HCT116 (cell line): ENCODE measurements around the gene VGLL2. TPM values are rescaled to one million over a fixed set of nuclear protein-coding genes. Genes with fewer than 3 reads are reported as not detected.

Experiments used
- ATAC-seq: fragments of 200-7000 bp; cut with Tn5 transposase; 2 replicates; pipeline ENCODE4 v1.9.1; 2020; ENCODE audit warnings: mild to moderate bottlenecking, moderate library complexity
- BruUV-seq: library from RNA; stranded (reverse); fragments of 400-500 nt; replicated peaks from 2 replicates; lab custom pipeline; 2021; lab: Mats Ljungman, UMichigan
- CTCF ChIA-PET: fragments of 300-600 bp; sonication (Branson Sonifier 250); formaldehyde crosslinking; loops from one replicate; lab custom pipeline; 2021; ENCODE audit warnings: antibody characterized with exemption; lab: Charles Lee
- POLR2A ChIA-PET: fragments of 300-600, 350-600 bp; sonication (Branson Sonifier 250); formaldehyde crosslinking; loops from one replicate; lab custom pipeline; 2021; ENCODE audit warnings: antibody characterized with exemption; lab: Charles Lee
- RAD21 ChIA-PET, 2 experiments: fragments of 300-600 bp; sonication (Branson Sonifier 250); formaldehyde crosslinking; loops; one replicate each; lab custom pipeline; 2023; ENCODE audit warnings: low total read pairs in 2 of 2; ENCODE audit not compliant: uncharacterized antibody in 2 of 2, unreplicated experiment in 2 of 2, low non-redundant PET in 1 of 2; lab: Charles Lee
- DNase-seq: peaks from one replicate; pipeline ENCODE4 v3.0.0-alpha.2; 2010; ENCODE audit warnings: low read depth, low spot score
- H2AFZ ChIP-seq: fragments of 200-600 bp; shearing (Covaris generic), sonication (generic); 2 replicates; pipeline ENCODE4 v1.6.1; 2017; ENCODE audit warnings: low read depth, mixed run types, mixed read lengths, antibody characterized with exemption, low read length; ENCODE audit not compliant: poor library complexity, severe bottlenecking
- H3K27ac ChIP-seq: 2 replicates; pipeline ENCODE4 v1.5.1; 2012; ENCODE audit warnings: low read depth, low read length
- H3K27me3 ChIP-seq: fragments of 200-600 bp; sonication (generic); 2 replicates; pipeline ENCODE4 v1.6.1; 2016; ENCODE audit warnings: mixed run types, low read length, mixed read lengths; ENCODE audit not compliant: insufficient read depth
- H3K36me3 ChIP-seq, 2 experiments: fragments of 200-500 bp in 1 of 2; fragments of 200-600 bp in 1 of 2; sonication (Bioruptor generic) in 1 of 2; sonication (generic) in 1 of 2; 2 replicates each; pipeline versions ENCODE4 v1.5.1 to v1.6.1; 2014 to 2016; ENCODE audit warnings: low read length in 2 of 2, inconsistent platforms in 1 of 2, mixed read lengths in 1 of 2, mixed run types in 1 of 2; ENCODE audit not compliant: insufficient read depth in 2 of 2, control insufficient read depth in 1 of 2
- H3K4me1 ChIP-seq, 2 experiments: fragments of 200-600 bp in 1 of 2; sonication (generic) in 1 of 2; 2 replicates each; pipeline versions ENCODE4 v1.5.1 to v1.6.1; 2012 to 2017; ENCODE audit warnings: low read length in 2 of 2, inconsistent platforms in 1 of 2, mild to moderate bottlenecking in 1 of 2, mixed read lengths in 1 of 2, mixed run types in 1 of 2, moderate library complexity in 1 of 2; ENCODE audit not compliant: insufficient read depth in 2 of 2, control insufficient read depth in 1 of 2
- H3K4me2 ChIP-seq: fragments of 200-600 bp; sonication (generic); 2 replicates; pipeline ENCODE4 v1.6.1; 2017; ENCODE audit warnings: mixed run types, low read length, mixed read lengths
- H3K4me3 ChIP-seq, 2 experiments: fragments of 200-600 bp in 1 of 2; sonication (generic) in 1 of 2; replicated peaks in 1 of 2; 2 replicates each; pipeline ENCODE4 v1.5.1; 2011 to 2016; ENCODE audit warnings: low read length in 2 of 2, control low read depth in 1 of 2, low read depth in 1 of 2, mild to moderate bottlenecking in 1 of 2, mixed read lengths in 1 of 2, mixed run types in 1 of 2
- H3K79me2 ChIP-seq: fragments of 200-600 bp; sonication (generic); 2 replicates; pipeline ENCODE4 v1.6.1; 2017; ENCODE audit warnings: mild to moderate bottlenecking, mixed run types, low read length, moderate library complexity, mixed read lengths; ENCODE audit not compliant: insufficient read depth
- H3K9ac ChIP-seq: fragments of 200-600 bp; sonication (generic); 2 replicates; pipeline ENCODE4 v1.6.1; 2016; ENCODE audit warnings: low read length, mixed read lengths
- H3K9me2 ChIP-seq: fragments of 200-600 bp; sonication (generic), shearing (Covaris generic); 2 replicates; pipeline ENCODE4 v1.6.1; 2017; ENCODE audit warnings: mixed run types, mild to moderate bottlenecking, moderate library complexity; ENCODE audit not compliant: insufficient read depth
- H3K9me3 ChIP-seq, 2 experiments: fragments of 200-500 bp in 1 of 2; fragments of 200-600 bp in 1 of 2; sonication (Bioruptor generic) in 1 of 2; sonication (generic) in 1 of 2; 2 replicates each; pipeline ENCODE4 v1.6.1; 2014 to 2017; ENCODE audit warnings: low read length in 2 of 2, mixed read lengths in 2 of 2, inconsistent platforms in 1 of 2, low read depth in 1 of 2, mild to moderate bottlenecking in 1 of 2, mixed run types in 1 of 2, moderate library complexity in 1 of 2; ENCODE audit not compliant: control insufficient read depth in 1 of 2, insufficient read depth in 1 of 2
- H4K20me1 ChIP-seq: fragments of 200-600 bp; sonication (generic), shearing (Covaris generic); 2 replicates; pipeline ENCODE4 v1.6.1; 2017; ENCODE audit warnings: mixed run types, mild to moderate bottlenecking, moderate library complexity; ENCODE audit not compliant: insufficient read depth
- ATF3 ChIP-seq: IDR thresholded peaks from 2 replicates; pipeline ENCODE4 v1.6.1; 2012
- CEBPB ChIP-seq: IDR thresholded peaks from 2 replicates; pipeline ENCODE4 v1.6.1; 2012; ENCODE audit warnings: low read depth
- CTCF ChIP-seq, 3 experiments: fragments of 200-600 bp in 1 of 3; sonication (generic) in 1 of 3; IDR thresholded peaks in 2 of 3; conservative IDR thresholded peaks in 1 of 3; 2 replicates each; pipeline ENCODE4 v1.5.1; 2012 to 2017; ENCODE audit warnings: low read depth in 2 of 3, low read length in 2 of 3, antibody characterized with exemption in 1 of 3, borderline replicate concordance in 1 of 3, control low read depth in 1 of 3, mild to moderate bottlenecking in 1 of 3, mixed read lengths in 1 of 3, mixed run types in 1 of 3, moderate library complexity in 1 of 3; ENCODE audit not compliant: insufficient read depth in 1 of 3
- EGR1 ChIP-seq: IDR thresholded peaks from 2 replicates; pipeline ENCODE4 v1.6.1; 2012; ENCODE audit warnings: low read depth
- ELF1 ChIP-seq: IDR thresholded peaks from 2 replicates; pipeline ENCODE4 v1.6.1; 2012; ENCODE audit warnings: low read depth, borderline replicate concordance
- EZH2 ChIP-seq: fragments of 200-600 bp; sonication (generic); IDR thresholded peaks from 2 replicates; pipeline ENCODE4 v1.6.1; 2017; ENCODE audit warnings: antibody characterized with exemption, mixed run types
- EZH2phosphoT487 ChIP-seq: fragments of 200-600 bp; IDR thresholded peaks from 2 replicates; pipeline ENCODE4 v1.6.1; 2018; ENCODE audit warnings: antibody characterized with exemption, borderline replicate concordance
- JUND ChIP-seq: IDR thresholded peaks from 2 replicates; pipeline ENCODE4 v1.6.1; 2012
- MAX ChIP-seq: IDR thresholded peaks from 2 replicates; pipeline ENCODE4 v1.6.1; 2012
- POLR2A ChIP-seq: IDR thresholded peaks from 2 replicates; pipeline ENCODE4 v1.7.0; 2011; ENCODE audit warnings: borderline replicate concordance; ENCODE audit not compliant: insufficient read depth, insufficient read length; ENCODE audit errors: extremely low read depth
- POLR2AphosphoS5 ChIP-seq: IDR thresholded peaks from 2 replicates; pipeline ENCODE4 v1.6.1; 2011; ENCODE audit warnings: mild to moderate bottlenecking, low read depth, low read length, moderate library complexity
- RAD21 ChIP-seq: IDR thresholded peaks from 2 replicates; pipeline ENCODE4 v1.6.1; 2012; ENCODE audit warnings: low read depth, mild to moderate bottlenecking
- REST ChIP-seq: IDR thresholded peaks from 2 replicates; pipeline ENCODE4 v1.6.1; 2012; ENCODE audit warnings: low read depth
- SIN3A ChIP-seq: IDR thresholded peaks from 2 replicates; pipeline ENCODE4 v1.6.1; 2012; ENCODE audit warnings: low read depth
- SP1 ChIP-seq: IDR thresholded peaks from 2 replicates; pipeline ENCODE4 v1.6.1; 2012; ENCODE audit warnings: low read depth
- SRF ChIP-seq: IDR thresholded peaks from 2 replicates; pipeline ENCODE4 v1.6.1; 2012; ENCODE audit warnings: low read depth
- YY1 ChIP-seq: IDR thresholded peaks from 2 replicates; pipeline ENCODE4 v1.6.1; 2011; ENCODE audit warnings: low read length, low read depth, moderate library complexity, mild to moderate bottlenecking; ENCODE audit not compliant: insufficient replicate concordance; ENCODE audit errors: extremely low read depth
- ZBTB33 ChIP-seq: IDR thresholded peaks from 2 replicates; pipeline ENCODE4 v1.6.1; 2011; ENCODE audit warnings: mild to moderate bottlenecking, low read length, moderate library complexity; ENCODE audit not compliant: insufficient replicate concordance; ENCODE audit errors: extremely low read depth
- ZFX ChIP-seq: fragments of 450-650 bp; IDR thresholded peaks from 2 replicates; pipeline ENCODE4 v1.6.1; 2017
- ZNF274 ChIP-seq: fragments of 200-500 bp; sonication (Bioruptor generic); IDR thresholded peaks from 2 replicates; pipeline ENCODE4 v1.6.1; 2014; ENCODE audit warnings: mild to moderate bottlenecking, low read depth, low read length, inconsistent platforms
- intact Hi-C: fragments of 100-400 bp; cut with micrococcal nuclease; formaldehyde crosslinking; loops from 2 replicates; pipeline ENCODE4 v1.10.0; 2022
- total RNA-seq: library from RNA; stranded (reverse); gene quantifications from one replicate; pipeline ENCODE4 v1.2.1, GENCODE V29; 2021; ENCODE audit not compliant: unreplicated experiment

VGLL2 gene
- total RNA-seq, 1 experiment from 2014 or later, result not detected

GRCh38 chr6:117311726-117312125 is 46.4 kb downstream of the VGLL2 start:
- H3K4me2 ChIP-seq, result no peak overlapping the region
- no TSS peak for BruUV-seq
- no peaks in the 10 kb centered on the region for H3K36me3 ChIP-seq
- intact Hi-C loops, result loop anchor here (10.0 kb wide), 1 partner anchor 427 kb away; no protein-coding TSS in a partner anchor
- TF ChIP-seq POLR2A (no peak), POLR2AphosphoS5 (no peak), EZH2phosphoT487 (no peak), ZNF274 (no peak), ELF1 (no peak), EGR1 (no peak), RAD21 (no peak), JUND (no peak), CEBPB (no peak), REST (no peak), YY1 (no peak), CTCF (IDR thresholded peaks at IDR 0.05 in 2 of 3, conservative IDR thresholded peaks at IDR 0.05 in 1 of 3; ENCODE audit: borderline replicate concordance in 1 of 3, insufficient read depth in 1 of 3, low read depth in 2 of 3, low read length in 2 of 3) (no peak), ATF3 (no peak), SRF (no peak), MAX (no peak), ZFX (no peak), ZBTB33 (no peak), SIN3A (no peak), SP1 (no peak), EZH2 (no peak)
- TF ChIP-seq, all 23 proteins: peak for 0
- no peak for DNase-seq
- Histone ChIP-seq H2AFZ (no peak overlapping the region), H3K4me3 (no peak overlapping the region), H3K27ac (no peak overlapping the region), H3K9me3 (no peaks in the 10 kb centered on the region), H4K20me1 (no peaks in the 10 kb centered on the region), H3K4me1 (no peaks in the 10 kb centered on the region), H3K9me2 (no peaks in the 10 kb centered on the region), H3K79me2 (no peaks in the 10 kb centered on the region), H3K27me3 (no peaks in the 10 kb centered on the region), H3K9ac (no peak overlapping the region)
- ATAC-seq, result no peak
- ChIA-PET POLR2A (no interaction called here), CTCF (no interaction called here), RAD21 (no interaction called here)
